ENCODE data around the gene ADIPOR2.
"Not testable (repeated sequence)": the region's sequence is repeated elsewhere in the genome, so short reads cannot be mapped to it uniquely, and the experiment has no call there.

Gene ADIPOR2

DNA sequence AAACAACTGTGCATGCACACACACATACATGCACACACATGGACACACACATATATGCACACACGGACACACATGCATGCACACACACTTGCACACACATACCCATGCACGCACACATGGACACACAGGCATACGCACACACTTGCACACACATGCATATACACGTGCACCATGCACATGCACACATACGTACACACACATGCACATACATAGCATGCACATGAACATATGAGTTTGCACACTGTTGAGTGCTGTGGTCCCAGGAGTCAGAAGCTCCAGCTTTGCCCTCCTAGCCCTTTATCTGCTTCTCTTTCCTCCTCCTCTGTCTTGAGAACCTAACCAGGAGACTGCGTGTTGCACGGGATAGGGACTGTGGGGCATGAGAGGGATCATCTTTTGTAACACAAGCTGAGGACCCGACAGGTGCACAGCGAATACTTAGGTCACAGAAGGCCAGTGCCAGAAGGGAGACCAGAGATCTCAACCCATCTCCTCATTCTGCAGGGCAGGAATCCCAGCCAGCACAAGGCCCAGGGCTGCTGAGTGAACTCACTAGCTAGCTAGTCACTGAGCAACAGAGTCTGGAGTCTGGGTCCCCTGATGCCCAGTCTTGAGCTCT is 126.0 kb downstream of the ADIPOR2 start:
- no peak for DNase-seq

DNA sequence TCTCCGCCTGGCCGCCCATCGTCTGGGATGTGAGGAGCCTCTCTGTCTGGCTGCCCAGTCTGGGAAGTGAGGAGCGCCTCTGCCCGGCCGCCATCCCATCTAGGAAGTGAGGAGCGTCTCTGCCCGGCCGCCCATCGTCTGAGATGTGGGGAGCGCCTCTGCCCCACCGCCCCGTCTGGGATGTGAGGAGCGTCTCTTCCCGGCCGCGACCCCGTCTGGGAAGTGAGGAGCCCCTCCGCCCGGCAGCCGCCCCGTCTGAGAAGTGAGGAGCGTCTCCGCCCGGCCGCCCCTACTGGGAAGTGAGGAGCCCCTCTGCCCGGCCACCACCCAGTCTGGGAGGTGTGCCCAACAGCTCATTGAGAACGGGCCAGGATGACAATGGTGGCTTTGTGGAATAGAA is 127.1 kb downstream of the ADIPOR2 start:
- not testable (repeated sequence) for DNase-seq

DNA sequence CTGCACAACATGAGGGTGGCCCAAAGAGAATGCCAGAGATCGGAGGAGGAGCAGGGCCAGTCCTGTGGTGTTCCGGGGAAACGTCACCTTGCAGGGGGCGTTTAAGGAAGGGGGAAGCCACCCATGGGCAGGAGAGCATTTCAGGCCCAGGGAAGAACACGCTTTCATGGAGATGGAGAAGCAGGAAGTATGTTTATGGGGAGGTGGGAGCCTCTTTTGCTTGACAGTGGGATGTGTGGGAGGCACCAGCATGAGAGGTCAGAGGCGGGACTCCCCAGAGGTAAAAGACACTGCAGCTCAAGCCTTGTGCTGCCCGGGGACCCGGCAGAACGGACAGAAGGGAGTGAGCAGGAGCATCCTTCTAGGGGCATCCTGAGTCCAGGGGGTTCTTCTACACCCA is 128.2 kb downstream of the ADIPOR2 start:
- no peak for DNase-seq

DNA sequence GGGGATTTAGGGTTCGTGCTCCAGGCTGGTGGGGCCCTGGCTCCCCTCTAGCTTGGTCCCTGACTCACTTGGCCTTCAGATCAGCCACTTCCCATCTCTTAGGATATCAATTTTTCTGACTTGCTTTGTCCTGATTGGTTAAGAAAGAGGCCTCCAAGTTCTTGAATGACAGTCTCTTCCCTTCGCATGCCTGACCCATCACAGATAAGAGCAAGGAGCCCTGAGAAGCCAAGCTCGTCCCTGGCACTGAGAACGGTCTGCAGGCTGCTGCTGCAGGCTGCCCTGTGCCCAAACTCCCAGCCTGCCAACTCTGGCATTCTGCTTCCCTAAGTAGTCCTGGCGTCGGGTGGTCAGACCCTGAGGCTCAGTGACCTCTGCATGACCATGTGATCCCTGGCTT is 128.7 kb downstream of the ADIPOR2 start:
- no peak for DNase-seq

DNA sequence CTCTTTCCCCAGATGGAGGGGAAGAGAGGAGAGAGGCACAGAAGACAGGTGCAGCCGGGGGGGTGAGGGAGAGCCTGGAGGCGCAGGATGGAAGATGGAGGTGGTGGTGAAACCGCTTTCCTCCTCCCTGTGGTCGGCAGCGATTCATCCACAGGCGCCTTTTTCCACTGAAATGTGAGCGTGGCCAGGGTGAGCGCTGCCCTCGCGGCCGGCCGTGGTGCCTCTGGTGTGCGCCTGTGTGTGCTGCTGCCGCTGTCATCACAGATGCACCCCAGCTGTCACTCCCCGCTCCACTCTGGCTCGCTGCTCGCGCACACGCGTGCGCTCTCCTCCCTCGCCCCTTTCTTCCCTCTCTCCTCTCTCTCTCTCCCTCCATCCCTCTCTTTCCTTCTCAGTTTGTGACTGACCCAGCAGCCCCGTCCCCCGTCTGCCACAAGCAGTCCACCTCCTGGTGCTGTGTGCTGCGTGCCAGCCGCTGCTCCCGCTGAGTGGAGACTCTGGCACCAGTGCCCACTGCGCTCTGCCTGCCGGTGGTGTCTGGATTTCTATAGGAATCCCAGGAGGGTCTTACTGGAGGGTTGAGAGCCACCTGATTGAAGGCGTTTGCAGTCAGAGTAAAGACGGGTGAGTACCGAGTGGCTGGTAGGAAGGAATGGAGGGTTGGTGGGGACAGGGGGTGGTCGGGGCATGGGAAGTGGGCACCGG is 129.5 kb downstream of the ADIPOR2 start, which contains the start of gene LRTM2:
LRTM2 (plus strand) TSS at position 375 of the 705 bp plus-strand sequence. CDS start 7,584 bp downstream, outside the sequence.
- DNase-seq = no peak

DNA sequence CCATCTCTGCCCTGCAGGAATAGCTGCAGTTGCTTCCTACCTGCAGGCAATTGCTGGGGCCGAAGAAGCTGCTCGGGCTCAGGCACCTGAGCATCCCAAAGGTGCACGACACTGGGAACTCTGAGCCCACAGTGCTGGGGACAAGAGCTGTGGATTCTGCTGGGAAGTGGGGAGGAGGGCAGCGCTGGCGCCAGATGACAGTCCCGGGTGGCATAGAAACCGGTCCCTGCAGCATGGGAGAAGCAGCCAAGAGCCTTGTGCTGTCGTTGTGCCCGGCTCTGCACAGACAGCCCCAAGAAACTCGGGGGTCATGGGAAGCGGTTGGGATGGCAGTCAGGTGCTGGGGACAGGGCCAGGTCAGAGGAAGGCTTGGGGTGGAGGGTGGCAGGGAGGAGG is 130.0 kb downstream of the ADIPOR2 start:
- DNase-seq = no peak

GRCh38 chr12:1821805-1822204 is 130.9 kb downstream of the ADIPOR2 start:
- DNase-seq = no peak

DNA sequence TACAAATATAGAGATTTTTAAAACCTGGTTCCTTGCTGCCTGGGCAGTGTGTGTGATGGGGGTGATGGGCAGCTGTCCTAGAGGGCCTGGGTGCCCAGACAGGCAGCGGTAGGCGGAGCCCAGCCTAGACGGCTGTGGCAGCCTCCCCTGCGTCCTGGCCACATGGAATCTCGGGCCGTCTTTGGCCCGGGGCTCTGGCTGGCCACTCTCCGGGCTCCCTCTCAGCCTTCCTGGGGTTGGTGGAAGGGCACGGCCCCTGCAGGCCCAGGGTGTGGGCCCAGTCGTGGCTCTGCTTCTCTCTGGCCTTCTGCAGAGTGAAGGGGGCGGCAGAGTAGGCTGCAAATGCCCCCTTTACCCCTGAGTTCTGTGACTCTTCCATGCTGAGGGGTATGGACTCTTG is 131.8 kb downstream of the ADIPOR2 start:
- DNase-seq = no peak

GRCh38 chr12:1823237-1823636 is 132.4 kb downstream of the ADIPOR2 start:
- DNase-seq = no peak

GRCh38 chr12:1825382-1826102 is 134.7 kb downstream of the ADIPOR2 start:
- no peak for DNase-seq

- DNase-seq = no peak
Observed at GRCh38 chr12:1826401-1826800, 135.5 kb downstream of the ADIPOR2 start.

GRCh38 chr12:1826867-1827705 is 136.2 kb downstream of the ADIPOR2 start:
- DNase-seq = no peak

- DNase-seq = no peak
Observed at GRCh38 chr12:1827826-1828805, 137.2 kb downstream of the ADIPOR2 start.

DNA sequence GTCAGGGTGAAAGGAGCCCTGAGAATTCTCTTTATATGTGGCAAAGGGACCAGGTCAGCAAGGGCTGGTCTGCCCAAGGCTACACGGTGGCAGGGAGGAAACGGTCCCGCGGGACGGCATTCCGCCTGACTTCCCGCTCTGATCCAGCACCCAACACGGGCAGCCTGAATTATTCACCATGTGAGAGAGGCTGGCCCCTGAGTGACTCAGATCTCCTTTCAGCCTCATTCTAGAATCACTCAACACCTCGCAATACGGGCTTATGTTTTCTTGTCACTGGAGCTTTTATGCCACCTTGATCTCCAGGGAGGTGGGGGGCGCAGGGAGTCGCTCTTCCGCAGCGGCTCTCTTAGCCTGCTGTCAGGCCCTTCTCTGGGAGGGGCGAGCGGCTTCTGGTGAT is 138.0 kb downstream of the ADIPOR2 start:
- no peak for DNase-seq

- no peak for DNase-seq
Observed at GRCh38 chr12:1829306-1829900, 138.5 kb downstream of the ADIPOR2 start.

GRCh38 chr12:1830401-1830845 is 139.6 kb downstream of the ADIPOR2 start:
- no peak for DNase-seq

DNA sequence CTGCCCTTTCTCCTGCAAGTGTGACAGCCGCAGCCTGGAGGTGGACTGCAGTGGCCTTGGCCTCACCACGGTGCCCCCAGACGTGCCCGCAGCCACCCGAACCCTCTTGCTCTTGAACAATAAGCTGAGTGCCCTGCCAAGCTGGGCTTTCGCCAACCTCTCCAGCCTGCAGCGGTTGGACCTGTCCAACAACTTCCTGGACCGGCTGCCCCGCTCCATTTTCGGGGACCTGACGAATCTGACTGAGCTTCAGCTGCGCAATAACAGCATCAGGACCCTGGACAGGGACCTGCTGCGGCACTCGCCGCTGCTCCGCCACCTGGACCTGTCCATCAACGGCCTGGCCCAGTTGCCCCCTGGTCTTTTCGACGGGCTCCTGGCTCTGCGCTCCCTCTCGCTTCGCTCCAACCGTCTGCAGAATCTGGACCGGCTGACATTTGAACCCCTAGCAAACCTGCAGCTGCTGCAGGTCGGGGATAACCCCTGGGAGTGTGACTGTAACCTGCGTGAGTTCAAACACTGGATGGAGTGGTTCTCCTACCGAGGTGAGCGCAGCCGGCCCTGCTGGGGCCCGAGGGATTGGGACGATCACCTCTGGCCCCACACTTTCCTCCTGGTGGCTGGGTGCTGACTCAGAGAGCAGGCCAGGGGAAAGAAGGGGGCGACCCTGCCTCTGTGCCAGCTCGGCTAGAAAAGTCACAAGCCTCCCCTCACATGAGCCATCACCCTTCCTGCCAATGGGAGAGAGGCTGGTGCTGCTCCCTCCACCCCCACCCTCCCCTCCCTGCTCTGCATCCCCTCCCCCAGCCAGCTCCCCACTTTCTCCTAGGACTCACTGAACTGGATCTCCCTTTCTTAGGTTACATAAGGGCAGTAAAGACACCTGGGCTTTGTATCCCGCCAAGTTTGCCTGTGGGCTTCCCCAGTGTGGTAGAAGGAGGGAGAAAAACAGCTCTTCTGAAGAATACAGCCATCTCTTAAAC is 140.4 kb downstream of the ADIPOR2 start:
- DNase-seq = no peak

- DNase-seq = no peak
Observed at GRCh38 chr12:1832801-1833595, 142.1 kb downstream of the ADIPOR2 start.

DNA sequence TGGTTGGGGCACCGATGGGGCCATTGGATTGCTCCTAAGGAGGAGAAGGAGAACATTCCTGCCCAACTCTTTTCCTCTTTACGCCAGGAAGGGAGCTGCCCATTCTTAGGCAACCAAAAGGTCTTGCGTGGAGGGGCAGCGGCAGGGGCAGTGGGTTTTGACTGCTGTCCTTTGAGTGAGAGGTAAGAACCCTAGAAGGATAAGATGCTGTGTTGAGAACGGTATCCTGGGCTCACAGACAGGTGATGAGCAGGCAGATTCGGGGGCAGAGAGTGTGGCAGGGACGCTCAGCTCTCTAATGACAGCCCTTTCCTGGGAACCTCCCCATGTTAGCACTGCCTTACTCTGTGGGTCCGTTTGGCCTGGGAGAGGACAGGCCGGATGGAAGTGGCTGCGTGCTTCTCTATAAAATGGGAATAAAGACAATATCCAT is 142.7 kb downstream of the ADIPOR2 start:
- no peak for DNase-seq

Measured in NCI-H1436 (cell line).